Activated naive CD8-positive, alpha-beta T cell treated with anti-CD3 and anti-CD28 coated beads for 36 hours (primary cell): ENCODE data around the gene TVP23A. TPM values are rescaled to one million over a fixed set of nuclear protein-coding genes. Genes with fewer than 3 reads are reported as not detected.
A peak's percentile ranks its signal among the peaks of the same experiment; 100 is the strongest.

Source experiments
- DNase-seq: peaks from one replicate; pipeline ENCODE4 v3.0.0; 2021
- H3K27ac Mint-ChIP-seq: one replicate; pipeline ENCODE4 v1.8.0; 2022; ENCODE audit warnings: mild to moderate bottlenecking, moderate library complexity, mixed read lengths
- H3K27me3 Mint-ChIP-seq: one replicate; pipeline ENCODE4 v1.8.0; 2022; ENCODE audit warnings: mild to moderate bottlenecking, mixed read lengths
- H3K36me3 Mint-ChIP-seq: one replicate; pipeline ENCODE4 v1.8.0; 2021; ENCODE audit warnings: mild to moderate bottlenecking, mixed read lengths
- H3K4me1 Mint-ChIP-seq: one replicate; pipeline ENCODE4 v1.8.0; 2021; ENCODE audit warnings: mixed read lengths
- H3K4me3 Mint-ChIP-seq: one replicate; pipeline ENCODE4 v1.8.0; 2022; ENCODE audit warnings: mild to moderate bottlenecking, moderate library complexity, mixed read lengths
- H3K9me3 Mint-ChIP-seq: one replicate; pipeline ENCODE4 v1.8.0; 2022; ENCODE audit warnings: mixed read lengths
- total RNA-seq, 2 experiments: library from RNA; stranded (reverse); gene quantifications; one replicate each; pipeline ENCODE4 v1.2.3, GENCODE V29; 2021

Gene TVP23A
- not detected for total RNA-seq

- H3K9me3 Mint-ChIP-seq = no peaks in the 10 kb centered on the region
- no peaks in the 10 kb centered on the region for H3K36me3 Mint-ChIP-seq
- H3K4me3 Mint-ChIP-seq = no peak within 1 kb of the TSS
- peaks cover 15% of the 10 kb centered on the region for H3K27me3 Mint-ChIP-seq
- DNase-seq = no peak
- no peaks in the 10 kb centered on the region for H3K4me1 Mint-ChIP-seq
- no peak within 1 kb of the TSS for H3K27ac Mint-ChIP-seq
These were observed at the start of gene TVP23A for GRCh38 chr16:10817963-10818941. TVP23A (minus strand) TSS chr16:10818794; CDS start chr16:10818493, 301 bp downstream.

GRCh38 chr16:10868104-10868595, 49.6 kb upstream of the TVP23A start:
- no peak overlapping the region for H3K4me3 Mint-ChIP-seq
- peaks cover 32% of the 10 kb centered on the region for H3K4me1 Mint-ChIP-seq

DNA sequence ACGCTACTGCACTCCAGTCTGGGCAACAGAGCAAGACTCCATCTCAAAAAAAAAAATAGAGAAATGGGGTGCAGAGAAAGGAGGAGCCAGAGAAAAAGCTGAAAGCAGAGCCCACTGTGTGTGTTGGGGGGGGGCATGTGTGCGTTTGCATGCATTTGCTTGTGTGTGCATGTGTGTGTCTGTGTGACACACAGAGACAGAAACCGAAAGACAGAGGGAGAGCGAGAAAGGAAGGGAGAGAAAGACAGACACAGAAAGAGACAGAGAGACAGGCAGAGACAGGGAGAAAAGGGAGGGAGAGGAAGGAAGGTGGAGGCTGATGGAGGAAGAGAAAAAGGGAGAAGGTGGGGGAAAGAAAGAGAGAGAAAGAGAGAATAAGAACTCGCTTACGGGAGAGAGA, 48.6 kb upstream of the TVP23A start:
- DNase-seq = no peak
- Mint-ChIP-seq H3K27ac (peak overlapping the region; percentile 30), H3K36me3 (no peaks in the 10 kb centered on the region), H3K4me3 (no peak overlapping the region), H3K4me1 (peaks cover 36% of the 10 kb centered on the region), H3K9me3 (no peaks in the 10 kb centered on the region), H3K27me3 (peaks cover 49% of the 10 kb centered on the region)

More at GRCh38 chr16:10868104-10868595, 49.6 kb upstream of the TVP23A start:
- Mint-ChIP-seq H3K27me3 (peaks cover 48% of the 10 kb centered on the region), H3K27ac (peak overlapping the region; percentile 55), H3K36me3 (no peaks in the 10 kb centered on the region), H3K9me3 (no peaks in the 10 kb centered on the region)
- no peak for DNase-seq

DNA sequence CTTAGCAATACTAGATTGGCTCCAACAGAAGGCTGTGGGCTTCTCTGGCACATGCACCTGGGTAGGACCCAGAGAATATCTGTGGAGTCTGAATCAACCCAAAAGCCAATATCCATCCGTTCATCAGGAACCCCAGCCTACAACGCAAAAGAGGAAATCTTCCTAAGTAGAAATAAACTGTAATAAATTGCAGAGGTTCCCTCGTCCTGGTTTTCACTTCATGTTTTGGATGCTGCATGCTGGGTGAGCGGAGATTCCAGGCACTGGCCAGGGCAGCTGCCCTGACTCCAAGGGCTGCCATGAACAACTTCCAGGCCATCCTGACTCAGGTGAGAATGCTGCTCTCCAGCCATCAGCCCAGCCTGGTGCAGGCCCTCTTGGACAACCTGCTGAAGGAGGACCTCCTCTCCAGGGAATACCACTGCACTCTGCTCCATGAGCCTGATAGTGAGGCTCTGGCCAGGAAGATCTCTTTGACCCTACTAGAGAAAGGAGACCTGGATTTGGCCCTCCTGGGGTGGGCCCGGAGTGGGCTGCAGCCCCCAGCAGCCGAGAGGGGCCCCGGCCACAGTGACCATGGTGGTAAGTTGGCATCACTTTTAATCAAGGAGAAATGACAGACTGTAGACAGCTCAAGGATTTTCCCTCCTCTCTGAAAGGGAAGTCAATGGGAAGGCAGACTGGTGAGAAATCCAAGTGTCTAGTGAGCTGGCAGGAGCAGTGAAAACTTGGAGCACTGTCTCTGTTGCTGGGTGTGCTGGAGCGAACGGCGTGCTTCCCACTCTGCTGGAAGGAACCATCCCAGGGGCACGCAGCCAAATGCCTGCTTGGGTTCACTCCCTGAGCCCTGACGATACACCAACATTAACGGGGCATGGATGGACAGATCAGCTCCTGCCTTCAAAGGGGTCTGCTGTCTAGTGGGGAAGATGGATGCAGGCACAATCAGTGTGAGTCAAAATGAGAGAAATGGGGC, 47.7 kb upstream of the TVP23A start:
- Mint-ChIP-seq H3K9me3 (no peaks in the 10 kb centered on the region), H3K36me3 (no peaks in the 10 kb centered on the region), H3K4me3 (no peak overlapping the region), H3K4me1 (peaks cover 30% of the 10 kb centered on the region), H3K27me3 (peaks cover 48% of the 10 kb centered on the region), H3K27ac (no peak overlapping the region)
- DNase-seq = no peak

- DNase-seq = no peak
- H3K27ac Mint-ChIP-seq = no peak overlapping the region
- H3K4me3 Mint-ChIP-seq = no peak overlapping the region
- peaks cover 2% of the 10 kb centered on the region for H3K36me3 Mint-ChIP-seq
- peaks cover 4% of the 10 kb centered on the region for H3K4me1 Mint-ChIP-seq
- peaks cover 33% of the 10 kb centered on the region for H3K27me3 Mint-ChIP-seq
- peaks cover 5% of the 10 kb centered on the region for H3K9me3 Mint-ChIP-seq
These were observed 43.8 kb upstream of the TVP23A start for GRCh38 chr16:10862438-10862837.

- Mint-ChIP-seq H3K27me3 (peaks cover 16% of the 10 kb centered on the region), H3K4me1 (peaks cover 4% of the 10 kb centered on the region), H3K36me3 (peaks cover 2% of the 10 kb centered on the region), H3K9me3 (peaks cover 5% of the 10 kb centered on the region), H3K4me3 (no peak overlapping the region), H3K27ac (no peak overlapping the region)
- no peak for DNase-seq
These were observed 41.1 kb upstream of the TVP23A start for GRCh38 chr16:10859658-10860057.

DNA sequence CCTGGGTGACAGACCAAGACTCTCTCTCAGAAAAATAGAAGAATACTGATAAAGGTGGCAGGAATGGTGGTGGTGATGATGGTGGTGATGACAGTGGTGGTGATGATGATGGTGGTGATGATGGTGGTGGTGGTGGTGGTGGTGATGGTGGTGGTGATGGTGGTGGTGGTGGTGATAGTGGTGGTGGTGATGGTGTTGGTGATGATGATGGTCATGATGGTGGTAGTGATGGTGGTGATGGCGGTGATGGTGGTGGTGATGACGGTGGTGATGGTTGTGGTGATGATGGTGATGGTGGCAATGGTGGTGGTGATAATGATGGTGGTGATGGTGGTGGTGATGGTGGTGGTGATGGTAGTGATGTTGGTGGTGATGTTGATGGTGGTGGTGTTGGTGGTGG, 40.4 kb upstream of the TVP23A start:
- H3K9me3 Mint-ChIP-seq = peaks cover 5% of the 10 kb centered on the region
- H3K4me1 Mint-ChIP-seq = peaks cover 4% of the 10 kb centered on the region
- no peak for DNase-seq
- H3K27ac Mint-ChIP-seq = no peak overlapping the region
- no peak overlapping the region for H3K4me3 Mint-ChIP-seq
- H3K27me3 Mint-ChIP-seq = peaks cover 14% of the 10 kb centered on the region
- H3K36me3 Mint-ChIP-seq = peaks cover 2% of the 10 kb centered on the region

- DNase-seq = no peak
- H3K4me3 Mint-ChIP-seq = no peak overlapping the region
- H3K27ac Mint-ChIP-seq = no peak overlapping the region
- peaks cover 14% of the 10 kb centered on the region for H3K27me3 Mint-ChIP-seq
- peaks cover 2% of the 10 kb centered on the region for H3K36me3 Mint-ChIP-seq
- H3K4me1 Mint-ChIP-seq = peaks cover 4% of the 10 kb centered on the region
- H3K9me3 Mint-ChIP-seq = peaks cover 5% of the 10 kb centered on the region
These were observed 39.6 kb upstream of the TVP23A start for GRCh38 chr16:10858203-10858602.

GRCh38 chr16:10856042-10856441, 37.4 kb upstream of the TVP23A start:
- H3K9me3 Mint-ChIP-seq = peaks cover 5% of the 10 kb centered on the region
- no peak overlapping the region for H3K4me3 Mint-ChIP-seq
- H3K36me3 Mint-ChIP-seq = peaks cover 2% of the 10 kb centered on the region
- H3K4me1 Mint-ChIP-seq = peaks cover 9% of the 10 kb centered on the region
- no peak for DNase-seq
- no peaks in the 10 kb centered on the region for H3K27me3 Mint-ChIP-seq
- H3K27ac Mint-ChIP-seq = no peak overlapping the region

GRCh38 chr16:10852948-10853347, 34.4 kb upstream of the TVP23A start:
- no peak for DNase-seq
- H3K4me3 Mint-ChIP-seq = no peak overlapping the region
- H3K27ac Mint-ChIP-seq = no peak overlapping the region
- no peaks in the 10 kb centered on the region for H3K9me3 Mint-ChIP-seq
- no peaks in the 10 kb centered on the region for H3K27me3 Mint-ChIP-seq
- no peaks in the 10 kb centered on the region for H3K36me3 Mint-ChIP-seq
- peaks cover 9% of the 10 kb centered on the region for H3K4me1 Mint-ChIP-seq

DNA sequence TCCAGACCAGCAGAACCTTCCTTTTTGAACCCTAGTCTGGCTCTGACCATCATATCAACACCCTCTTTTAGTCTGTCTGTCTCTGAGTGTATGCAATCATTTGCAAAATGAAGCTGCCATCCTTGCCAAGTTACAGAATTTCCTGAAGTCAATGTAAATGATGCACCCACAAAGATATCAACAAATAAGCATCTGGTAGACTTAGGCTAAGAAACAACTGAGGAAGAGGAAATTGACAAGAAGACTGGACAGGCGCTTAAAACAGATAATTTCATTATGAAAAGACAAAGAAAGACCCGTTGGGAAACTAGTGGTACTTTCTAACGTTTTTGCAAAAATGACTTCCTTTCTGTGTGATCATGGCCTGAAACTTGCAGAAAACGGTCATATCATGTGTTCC, 33.7 kb upstream of the TVP23A start:
- DNase-seq = no peak
- peaks cover 9% of the 10 kb centered on the region for H3K4me1 Mint-ChIP-seq
- H3K27ac Mint-ChIP-seq = no peak overlapping the region
- H3K9me3 Mint-ChIP-seq = no peaks in the 10 kb centered on the region
- no peaks in the 10 kb centered on the region for H3K36me3 Mint-ChIP-seq
- peaks cover 4% of the 10 kb centered on the region for H3K27me3 Mint-ChIP-seq
- H3K4me3 Mint-ChIP-seq = no peak overlapping the region

DNA sequence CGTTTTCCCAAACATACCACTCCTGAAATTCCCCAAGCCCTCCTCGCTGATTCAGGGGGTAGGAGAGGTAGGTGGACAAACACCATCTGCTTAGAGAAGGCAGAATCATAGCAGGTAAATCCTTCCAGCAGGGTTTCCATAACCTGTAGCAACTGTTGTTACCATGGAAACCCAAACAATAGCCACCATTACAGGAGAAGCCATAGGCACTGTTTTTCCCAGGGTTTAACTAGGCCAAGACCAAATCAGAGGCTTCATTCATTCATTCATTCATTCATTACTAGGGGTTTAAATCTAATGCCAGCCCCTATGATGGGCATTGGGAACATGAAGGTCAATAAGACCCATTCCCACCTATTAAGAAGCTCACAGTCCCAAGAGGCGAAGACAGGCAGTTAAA, 32.9 kb upstream of the TVP23A start:
- peaks cover 11% of the 10 kb centered on the region for H3K27me3 Mint-ChIP-seq
- no peak overlapping the region for H3K4me3 Mint-ChIP-seq
- H3K9me3 Mint-ChIP-seq = no peaks in the 10 kb centered on the region
- H3K36me3 Mint-ChIP-seq = peaks cover 2% of the 10 kb centered on the region
- H3K4me1 Mint-ChIP-seq = peaks cover 9% of the 10 kb centered on the region
- no peak for DNase-seq
- no peak overlapping the region for H3K27ac Mint-ChIP-seq

- Mint-ChIP-seq H3K27ac (no peak overlapping the region), H3K9me3 (no peaks in the 10 kb centered on the region), H3K4me1 (peaks cover 9% of the 10 kb centered on the region), H3K4me3 (no peak overlapping the region), H3K36me3 (peaks cover 2% of the 10 kb centered on the region), H3K27me3 (peaks cover 18% of the 10 kb centered on the region)
- DNase-seq = no peak
These were observed 31.9 kb upstream of the TVP23A start for GRCh38 chr16:10850478-10850850.

GRCh38 chr16:10849736-10850477, 31.3 kb upstream of the TVP23A start:
- Mint-ChIP-seq H3K27ac (no peak overlapping the region), H3K27me3 (peaks cover 18% of the 10 kb centered on the region), H3K4me1 (peaks cover 9% of the 10 kb centered on the region), H3K9me3 (no peaks in the 10 kb centered on the region), H3K36me3 (peaks cover 2% of the 10 kb centered on the region), H3K4me3 (no peak overlapping the region)
- DNase-seq = no peak
